Measurements from ENCODE around the gene DPEP2NB.
A peak's percentile ranks its signal among the peaks of the same experiment; 100 is the strongest.
"Not testable (repeated sequence)": the region's sequence is repeated elsewhere in the genome, so short reads cannot be mapped to it uniquely, and the experiment has no call there.

The DPEP2NB gene, protein sequence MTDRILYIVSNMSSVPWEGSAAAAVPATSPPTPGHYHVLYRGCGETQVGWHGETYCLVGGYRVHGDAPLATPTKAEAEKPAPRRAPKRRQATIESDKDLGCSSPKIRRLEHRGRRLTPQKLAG

DNA sequence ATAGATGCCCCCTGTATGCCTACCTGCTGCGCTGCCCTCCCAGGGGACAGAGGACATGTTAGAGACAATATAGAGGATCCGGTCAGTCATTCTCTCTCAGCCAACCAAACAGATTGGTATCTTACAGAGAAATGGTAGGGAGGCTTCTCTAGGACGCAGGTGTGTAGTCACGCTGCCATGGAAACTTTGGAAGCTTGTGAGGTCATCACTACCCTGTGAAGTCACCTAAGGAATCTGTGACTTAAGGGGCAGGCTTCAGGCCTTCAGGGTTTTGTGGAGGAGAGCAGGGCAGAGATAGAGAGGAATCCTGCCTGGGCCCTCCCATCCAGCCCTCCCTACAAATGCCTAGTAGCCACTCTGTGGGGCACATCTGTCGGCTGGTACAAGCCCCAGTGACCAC is at the start of gene DPEP2NB:
Gene DPEP2NB (minus strand): TSS at position 231 of the 400 bp plus-strand sequence. CDS start 141 bp downstream, at position 90.
- DNase-seq (ENCODE audit: low spot score): no peak

GRCh38 chr16:68064791-68065365 is 49.2 kb upstream of the DPEP2NB start:
- peak; percentile 40 for DNase-seq (ENCODE audit: low spot score)

DNA sequence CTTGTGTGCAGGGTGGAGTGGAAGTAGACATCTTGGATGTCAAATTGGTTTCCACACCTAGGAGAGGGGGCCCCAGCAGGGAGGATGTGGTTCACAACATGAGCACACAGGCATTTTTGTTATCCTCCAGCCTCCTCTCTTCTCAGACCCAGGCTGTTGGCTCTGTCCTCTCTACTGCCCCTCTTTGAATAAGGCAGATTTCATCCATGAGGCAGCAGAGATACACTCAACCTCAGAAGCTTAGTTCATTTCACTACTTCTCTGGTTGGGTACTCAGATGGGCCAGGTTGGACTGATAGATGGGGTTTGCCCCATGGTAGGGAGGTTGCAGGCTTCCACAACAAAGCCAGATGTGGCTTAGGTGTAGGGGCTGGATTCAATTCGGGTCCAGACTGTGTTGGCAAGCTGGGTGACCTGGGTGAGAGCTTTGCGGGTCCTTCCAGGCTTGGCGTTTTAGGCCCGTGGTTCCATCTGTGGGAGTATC is 47.2 kb upstream of the DPEP2NB start:
- no peak for DNase-seq (ENCODE audit: low spot score)

DNA sequence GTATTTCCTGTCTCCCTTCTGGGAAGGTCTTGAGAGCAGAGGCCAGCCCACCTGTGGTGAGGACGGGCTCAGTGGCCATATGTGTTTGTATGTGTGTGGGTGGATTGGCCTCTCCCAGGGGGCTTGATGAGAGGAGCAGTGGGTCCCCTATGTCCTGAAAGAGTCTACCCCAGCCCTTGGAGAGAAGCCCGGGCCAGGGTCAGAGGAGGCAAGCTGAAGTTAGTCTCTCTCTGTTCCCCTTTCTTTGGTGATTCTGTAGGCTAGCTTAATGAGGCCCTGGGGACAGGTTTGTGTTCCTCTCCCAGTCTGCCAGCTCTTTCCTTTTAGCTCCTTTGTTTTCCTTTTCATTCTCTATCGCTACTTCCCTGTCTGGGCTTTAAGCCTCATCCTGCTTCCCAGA is 45.7 kb upstream of the DPEP2NB start:
- DNase-seq (ENCODE audit: low spot score): no peak

- DNase-seq (ENCODE audit: low spot score): no peak
These were observed 44.1 kb upstream of the DPEP2NB start for GRCh38 chr16:68059804-68060203.

- no peak for DNase-seq (ENCODE audit: low spot score)
These were observed 39.7 kb upstream of the DPEP2NB start for GRCh38 chr16:68055395-68055794.

- no peak for DNase-seq (ENCODE audit: low spot score)
These were observed 33.7 kb upstream of the DPEP2NB start for GRCh38 chr16:68049449-68049848.

GRCh38 chr16:68047987-68048386 is 32.3 kb upstream of the DPEP2NB start:
- DNase-seq (ENCODE audit: low spot score): no peak

- no peak for DNase-seq (ENCODE audit: low spot score)
These were observed 30.4 kb upstream of the DPEP2NB start for GRCh38 chr16:68046106-68046505.

DNA sequence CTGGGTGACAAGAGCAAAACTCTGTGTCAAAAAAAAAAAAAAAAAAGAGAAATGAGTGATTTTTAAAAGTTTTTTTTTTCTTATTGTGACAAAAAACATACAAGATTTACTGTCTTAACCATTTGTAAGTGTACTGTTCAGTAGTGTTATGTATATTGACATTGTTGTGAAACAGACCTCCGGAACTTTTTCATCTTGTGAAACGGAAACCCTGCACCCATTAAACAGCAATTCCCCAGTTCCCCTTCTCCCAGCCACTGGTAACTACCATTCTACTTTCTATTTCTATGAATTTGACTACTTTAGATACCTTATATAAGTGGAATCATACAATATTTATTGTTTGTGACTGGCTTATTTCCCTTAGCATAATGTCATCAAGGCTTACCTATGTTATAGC is 26.1 kb upstream of the DPEP2NB start:
- no peak for DNase-seq (ENCODE audit: low spot score)

- peak; percentile 30 for DNase-seq (ENCODE audit: low spot score)
These were observed 25.0 kb upstream of the DPEP2NB start for GRCh38 chr16:68040506-68041288.

- no peak for DNase-seq (ENCODE audit: low spot score)
These were observed 22.3 kb upstream of the DPEP2NB start for GRCh38 chr16:68037841-68038597.

DNA sequence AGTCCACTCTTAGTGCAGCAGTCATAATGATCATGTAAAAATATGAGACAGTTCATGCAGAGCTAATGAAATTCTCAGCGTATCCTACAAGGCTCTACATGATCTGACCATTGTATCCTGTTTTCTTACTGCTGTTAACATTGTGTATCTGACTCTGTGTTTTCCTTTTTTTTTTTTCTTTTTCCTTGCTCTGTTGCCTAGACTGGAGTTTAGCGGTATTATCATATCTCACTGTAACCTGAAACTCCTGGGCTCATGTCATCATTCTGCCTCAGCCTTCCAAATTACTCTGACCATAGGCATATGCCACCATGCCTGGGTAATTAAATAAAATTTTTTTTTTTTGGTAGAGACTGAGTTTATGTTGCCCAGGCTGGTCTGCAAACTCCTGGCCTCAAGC is 19.5 kb upstream of the DPEP2NB start:
- no peak for DNase-seq (ENCODE audit: low spot score)

GRCh38 chr16:68033101-68033500 is 17.4 kb upstream of the DPEP2NB start:
- no peak for DNase-seq (ENCODE audit: low spot score)

DNA sequence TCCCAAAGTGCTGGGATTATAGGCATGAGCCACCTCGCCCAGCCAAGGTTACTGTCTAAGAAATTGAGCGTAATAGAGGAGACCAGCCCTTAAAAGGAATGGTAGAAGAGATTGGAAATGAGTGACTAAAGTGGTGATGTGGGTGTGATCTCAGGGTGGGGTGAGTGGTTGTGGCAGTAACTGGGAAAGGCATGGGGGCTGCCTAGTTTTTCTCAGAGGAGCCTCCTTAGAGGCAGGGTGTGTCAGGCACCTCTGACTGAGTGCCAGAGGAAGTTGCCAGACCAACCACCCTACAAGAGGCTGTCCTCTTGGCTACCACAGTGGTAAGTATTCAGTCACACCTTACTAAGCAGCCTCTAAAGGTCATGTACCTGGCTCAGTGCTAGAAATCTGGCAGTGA is 16.2 kb upstream of the DPEP2NB start:
- no peak for DNase-seq (ENCODE audit: low spot score)

- DNase-seq (ENCODE audit: low spot score): not testable (repeated sequence)
These were observed 14.4 kb upstream of the DPEP2NB start for GRCh38 chr16:68030108-68030507.

GRCh38 chr16:68028996-68029395 is 13.3 kb upstream of the DPEP2NB start:
- no peak for DNase-seq (ENCODE audit: low spot score)

DNA sequence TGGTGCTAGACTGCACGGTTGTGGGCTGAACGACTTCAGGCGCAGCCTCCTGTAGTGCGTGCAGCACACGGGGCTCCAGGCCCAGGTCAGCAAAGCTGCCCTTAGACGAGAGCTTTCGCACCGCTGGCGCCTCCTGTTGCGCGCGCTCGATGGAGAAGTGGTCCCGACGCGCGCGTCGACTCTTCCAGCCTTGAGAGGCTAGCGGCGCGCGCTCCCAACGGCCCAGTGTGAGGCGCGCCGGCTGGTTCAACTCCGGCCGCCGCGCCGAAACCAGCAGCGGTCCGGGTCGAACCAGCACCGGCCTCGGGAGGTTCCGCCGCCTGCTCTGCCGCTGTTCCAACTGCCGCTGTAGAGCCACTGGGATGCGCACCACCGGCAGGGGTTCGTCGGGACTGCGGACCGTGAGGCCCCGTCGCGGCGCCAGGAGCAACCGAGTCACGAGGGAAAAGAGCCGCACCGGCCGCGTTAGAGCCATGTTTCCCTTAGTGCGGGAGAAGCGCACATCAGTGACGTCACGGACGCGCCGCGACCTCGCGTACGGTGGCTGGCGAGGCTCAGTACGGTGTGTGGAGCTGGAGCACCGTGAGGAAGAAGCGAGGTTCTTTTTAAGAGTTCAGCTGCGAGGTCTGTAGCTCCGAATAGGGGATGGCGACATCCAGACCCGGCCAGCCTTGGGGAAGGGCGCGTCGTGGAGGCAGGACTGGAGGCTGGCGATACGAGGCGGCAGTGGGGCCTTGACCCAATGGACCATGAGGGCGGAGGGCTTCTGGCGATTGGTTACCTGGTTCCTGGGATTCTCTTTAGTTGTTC is 7.2 kb upstream of the DPEP2NB start, which contains the start of the genes DDX28 and DUS2:
Gene DDX28 (minus strand): TSS at position 505 of the 810 bp plus-strand sequence. CDS start 30 bp downstream, at position 475.
Gene DUS2 (plus strand): TSS at position 557 of the 810 bp plus-strand sequence. CDS start 14,740 bp downstream, outside the sequence.
- peak; percentile 74 for DNase-seq (ENCODE audit: low spot score)

DNA sequence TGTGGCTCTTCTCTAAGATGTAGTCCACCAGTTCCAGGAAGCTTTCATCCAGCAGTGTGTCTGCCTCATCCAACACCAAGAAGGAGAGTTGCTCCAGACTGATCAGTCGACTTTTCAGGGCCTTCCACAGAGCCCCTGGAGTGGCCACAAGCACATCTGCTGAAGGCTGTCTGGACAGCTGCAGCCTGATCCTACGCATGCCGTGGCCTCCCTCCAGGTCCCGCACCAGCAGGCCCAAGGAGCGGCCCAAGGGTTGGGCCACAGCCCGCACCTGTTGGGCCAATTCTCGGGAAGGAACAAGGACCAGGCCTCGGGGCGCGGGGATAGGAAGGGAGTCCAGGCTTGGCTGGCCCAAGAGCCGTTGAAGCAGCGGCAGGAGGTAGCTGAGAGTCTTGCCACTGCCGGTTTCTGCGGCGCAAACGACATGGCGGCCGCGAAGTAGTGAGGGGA is 6.6 kb upstream of the DPEP2NB start:
- DNase-seq (ENCODE audit: low spot score): no peak

- no peak for DNase-seq (ENCODE audit: low spot score)
These were observed 5.8 kb upstream of the DPEP2NB start for GRCh38 chr16:68021490-68021889.

DNA sequence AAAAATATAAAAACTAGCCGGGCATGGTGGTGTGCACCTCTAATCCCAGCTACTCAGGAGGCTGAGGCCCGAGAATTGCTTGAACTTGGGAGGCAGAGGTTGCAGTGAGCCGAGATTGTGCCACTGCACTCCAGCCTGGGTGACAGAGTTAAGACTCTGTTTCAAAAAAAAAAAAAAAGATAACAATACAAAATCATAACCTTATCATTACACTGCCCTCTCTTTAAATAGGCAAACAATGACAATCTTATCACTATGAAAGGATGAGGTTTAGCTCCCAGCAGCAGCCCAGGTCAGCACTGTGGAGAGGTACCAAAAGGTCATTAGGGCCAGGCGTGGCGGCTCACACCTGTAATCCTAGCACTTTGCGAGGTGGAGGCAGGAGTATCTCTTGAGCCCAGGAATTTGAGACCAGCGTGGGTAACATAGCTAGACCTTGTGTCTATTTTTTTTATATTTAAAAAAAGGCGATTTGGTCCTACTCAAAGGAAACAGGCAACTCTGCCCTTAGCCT is 3.5 kb upstream of the DPEP2NB start:
- no peak for DNase-seq (ENCODE audit: low spot score)

All from COLO829 (cell line).